Transverse colon (tissue), 4 donors: ENCODE measurements around the gene TIMP3. TPM values are rescaled to one million over a fixed set of nuclear protein-coding genes. Genes with fewer than 3 reads are reported as not detected.

Source experiments
- DNase-seq: peaks from one replicate; pipeline ENCODE4 v3.0.0-alpha.2; 2019
- H3K27ac ChIP-seq, 4 donors: fragments of 200-600 bp; sonication (generic); 2 replicates each; pipeline ENCODE4 v1.5.1; 2016 to 2018; ENCODE audit warnings: inconsistent platforms in 4 of 4
- H3K27me3 ChIP-seq: fragments of 200-600 bp; sonication (generic); 2 replicates; pipeline ENCODE4 v1.5.1; 2017; ENCODE audit warnings: inconsistent platforms
- H3K36me3 ChIP-seq, 4 donors: fragments of 200-600 bp; sonication (generic); 2 replicates each; pipeline ENCODE4 v1.5.1; 2017 to 2019; ENCODE audit warnings: inconsistent platforms in 4 of 4
- H3K4me1 ChIP-seq, 4 donors: fragments of 200-600 bp; sonication (generic); 2 replicates each; pipeline ENCODE4 v1.5.1; 2017 to 2020; ENCODE audit warnings: inconsistent platforms in 4 of 4
- H3K4me3 ChIP-seq, 4 donors: fragments of 200-600 bp; sonication (generic); 1 replicate in 1 of 4; 2 replicates in 3 of 4; pipeline versions ENCODE4 v1.5.1 to v1.6.1; 2017 to 2019; ENCODE audit warnings: inconsistent platforms in 4 of 4
- H3K9me3 ChIP-seq, 2 donors: fragments of 200-600 bp; sonication (generic); 2 replicates each; pipeline ENCODE4 v1.5.1; 2017 to 2019; ENCODE audit warnings: inconsistent platforms in 2 of 2
- EP300 ChIP-seq: sonication (generic); formaldehyde crosslinking; IDR thresholded peaks from one replicate; pipeline ENCODE4 v1.6.1; 2017; ENCODE audit warnings: antibody characterized with exemption, low read depth
- POLR2A ChIP-seq: fragments of 450-650 bp; IDR thresholded peaks from one replicate; pipeline ENCODE4 v1.6.1; 2016; ENCODE audit warnings: antibody characterized with exemption, mild to moderate bottlenecking, moderate library complexity
- POLR2AphosphoS5 ChIP-seq, 3 donors: sonication (generic); formaldehyde crosslinking; IDR thresholded peaks; one replicate each; pipeline ENCODE4 v1.6.1; 2016; ENCODE audit warnings: antibody characterized with exemption in 3 of 3
- WGBS, 2 donors: methylation state at CpG; one replicate each; pipeline ENCODE4 v1.1.5; 2018; ENCODE audit warnings: low coverage in 1 of 2; 5-methylcytosine and 5-hydroxymethylcytosine counted together
- in situ Hi-C, 4 donors: fragments of 200-750 bp; cut with MboI; loops; one replicate each; pipeline versions ENCODE4 v1.15.0 to v1.15.1; 2017; ENCODE audit warnings: low sequenced_read_pairs in 3 of 4, low pct_ligation_motif_present in 1 of 4, low pct_unique_long_range_greater_than_20kb in 1 of 4
- intact Hi-C: fragments of 100-400 bp; cut with DNase I; formaldehyde crosslinking; loops from one replicate; pipeline ENCODE4 v1.15.1; 2023; ENCODE audit warnings: low total_unique reads
- total RNA-seq, 4 donors: library from RNA; depleted of rRNA; stranded (reverse); fragments of >200 nt; gene quantifications; one replicate each; pipeline ENCODE4 v1.1.0, GENCODE V29; 2016
- TF ChIP-seq, protein P1 (sequence below), 5 experiments: fragments of 200-600 bp in 3 of 5; fragments of 450-650 bp in 2 of 5; sonication (generic) in 3 of 5; IDR thresholded peaks; 1 replicate in 2 of 5; 2 replicates in 3 of 5; pipeline ENCODE4 v1.5.1; 2016 to 2017; ENCODE audit warnings: antibody characterized with exemption in 5 of 5, inconsistent platforms in 3 of 5, mild to moderate bottlenecking in 2 of 5, moderate library complexity in 1 of 5

TIMP3 gene
- total RNA-seq, 4 donors from 2014 or later, result 49.7 to 158 (median 62.4) TPM

DNA sequence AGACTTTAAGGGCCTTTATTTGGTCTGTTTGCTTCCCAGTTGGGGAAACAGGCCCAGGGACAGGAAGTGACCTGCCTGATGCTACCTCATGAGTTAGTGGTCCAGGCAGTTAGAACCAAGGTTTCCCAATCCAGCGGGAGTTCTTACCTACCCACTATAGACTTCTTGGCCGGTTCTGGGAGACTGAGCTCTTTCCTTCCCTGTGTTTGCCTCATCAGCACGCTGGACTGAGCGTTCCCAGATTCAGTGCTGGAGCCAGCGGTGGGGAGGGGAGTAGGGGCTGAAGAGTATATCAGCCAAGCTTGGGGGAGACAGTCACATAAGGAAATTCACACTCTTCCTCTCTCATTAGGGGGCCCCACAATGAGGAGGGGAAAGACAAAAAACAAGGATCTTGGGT, 27.1 kb downstream of the TIMP3 start:
- no peak for TF ChIP-seq POLR2A
- no peak for TF ChIP-seq POLR2AphosphoS5 (IDR thresholded peaks at IDR 0.05)
- no peak for TF ChIP-seq EP300
- TF ChIP-seq, protein P1, sequence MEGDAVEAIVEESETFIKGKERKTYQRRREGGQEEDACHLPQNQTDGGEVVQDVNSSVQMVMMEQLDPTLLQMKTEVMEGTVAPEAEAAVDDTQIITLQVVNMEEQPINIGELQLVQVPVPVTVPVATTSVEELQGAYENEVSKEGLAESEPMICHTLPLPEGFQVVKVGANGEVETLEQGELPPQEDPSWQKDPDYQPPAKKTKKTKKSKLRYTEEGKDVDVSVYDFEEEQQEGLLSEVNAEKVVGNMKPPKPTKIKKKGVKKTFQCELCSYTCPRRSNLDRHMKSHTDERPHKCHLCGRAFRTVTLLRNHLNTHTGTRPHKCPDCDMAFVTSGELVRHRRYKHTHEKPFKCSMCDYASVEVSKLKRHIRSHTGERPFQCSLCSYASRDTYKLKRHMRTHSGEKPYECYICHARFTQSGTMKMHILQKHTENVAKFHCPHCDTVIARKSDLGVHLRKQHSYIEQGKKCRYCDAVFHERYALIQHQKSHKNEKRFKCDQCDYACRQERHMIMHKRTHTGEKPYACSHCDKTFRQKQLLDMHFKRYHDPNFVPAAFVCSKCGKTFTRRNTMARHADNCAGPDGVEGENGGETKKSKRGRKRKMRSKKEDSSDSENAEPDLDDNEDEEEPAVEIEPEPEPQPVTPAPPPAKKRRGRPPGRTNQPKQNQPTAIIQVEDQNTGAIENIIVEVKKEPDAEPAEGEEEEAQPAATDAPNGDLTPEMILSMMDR (IDR thresholded peaks at IDR 0.05), result no peak
- DNase-seq, result no peak
- Histone ChIP-seq H3K9me3 (no peaks in the 10 kb centered on the region), H3K27me3 (no peaks in the 10 kb centered on the region), H3K4me1 (peaks cover 4 to 42% (median 13%) of the 10 kb centered on the region in 4 donors), H3K36me3 (no peaks in the 10 kb centered on the region), H3K27ac (peak overlapping the region in 3 of 4 donors; percentile 18 to 55 (median 46)), H3K4me3 (no peak overlapping the region)
- in situ Hi-C loops (no loop called here), intact Hi-C loops (no loop called here)
- WGBS, 2 donors, result 85% methylated on average over 5 of the region's 5 CpGs; no CpG with 5 or more reads in 1 of the 2 donors

DNA sequence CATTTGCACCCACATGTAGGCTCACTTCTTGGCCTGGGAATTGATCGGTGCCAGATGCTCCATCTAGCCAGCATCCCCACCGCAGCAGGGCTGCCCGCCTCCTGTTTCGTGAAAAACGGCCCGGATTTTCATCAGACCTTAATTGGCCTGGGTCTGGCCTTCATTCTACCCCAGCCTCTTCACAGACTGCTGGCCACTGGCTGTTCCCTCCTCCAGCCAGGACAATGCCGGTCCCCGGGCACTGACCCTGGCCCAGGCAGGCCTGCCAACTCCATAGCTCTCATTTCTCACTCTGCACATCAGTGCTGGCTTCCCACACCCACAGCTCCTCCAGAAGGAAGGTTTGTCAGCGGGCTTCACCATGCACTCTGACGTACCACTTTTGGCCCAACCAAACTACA, 27.9 kb downstream of the TIMP3 start:
- intact Hi-C loops, result no loop called here
- TF ChIP-seq, protein P1 (IDR thresholded peaks at IDR 0.05), result no peak
- TF ChIP-seq POLR2AphosphoS5 (IDR thresholded peaks at IDR 0.05) (no peak), EP300 (no peak), POLR2A (no peak)
- Histone ChIP-seq H3K27me3 (no peaks in the 10 kb centered on the region), H3K9me3 (no peaks in the 10 kb centered on the region), H3K36me3 (no peaks in the 10 kb centered on the region), H3K4me3 (no peak overlapping the region), H3K4me1 (peaks cover 4 to 42% (median 13%) of the 10 kb centered on the region in 4 donors), H3K27ac (peak overlapping the region in 2 of 4 donors; percentile 1 to 46)
- 85% methylated on average over 10 of the region's 10 CpGs; no CpG with 5 or more reads in 1 of the 2 donors for WGBS, 2 donors
- DNase-seq, result no peak
- in situ Hi-C loops, result no loop called here

DNA sequence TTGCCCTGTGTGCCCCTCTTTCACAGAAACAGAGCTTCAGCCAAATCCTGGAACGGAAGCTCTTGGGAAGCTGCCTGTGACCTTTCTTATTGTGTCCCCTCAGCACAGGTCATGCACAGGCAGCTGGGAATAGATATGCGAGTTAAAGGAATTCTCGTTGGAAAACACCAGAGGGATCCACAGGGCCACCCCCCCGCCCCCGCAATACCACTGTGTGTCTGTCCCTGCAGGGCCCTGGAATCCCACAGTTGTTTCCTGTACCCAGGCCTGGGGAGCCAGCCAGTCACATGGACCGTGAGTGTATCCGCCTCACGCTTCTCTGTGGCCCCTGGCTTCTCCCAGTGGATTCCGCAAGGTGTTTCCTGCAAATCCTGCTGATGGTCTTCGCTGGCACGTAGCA, 29.0 kb downstream of the TIMP3 start:
- intact Hi-C loops (no loop called here), in situ Hi-C loops (no loop called here)
- no peak for DNase-seq
- WGBS, 2 donors, result 67 to 69% methylated on average over 3 to 11 of the region's 11 CpGs
- peak overlapping the region in 2 of 4 donors; percentile 44 to 46 for H3K27ac ChIP-seq
- no peak for TF ChIP-seq POLR2A
- TF ChIP-seq POLR2AphosphoS5 (IDR thresholded peaks at IDR 0.05), result no peak
- TF ChIP-seq EP300, result no peak
- TF ChIP-seq, protein P1 (IDR thresholded peaks at IDR 0.05), result no peak
- H3K36me3 ChIP-seq, result no peaks in the 10 kb centered on the region
- no peak overlapping the region for H3K4me3 ChIP-seq
- H3K4me1 ChIP-seq, result peaks cover 4 to 38% (median 11%) of the 10 kb centered on the region in 4 donors
- H3K27me3 ChIP-seq, result no peaks in the 10 kb centered on the region
- no peaks in the 10 kb centered on the region for H3K9me3 ChIP-seq

DNA sequence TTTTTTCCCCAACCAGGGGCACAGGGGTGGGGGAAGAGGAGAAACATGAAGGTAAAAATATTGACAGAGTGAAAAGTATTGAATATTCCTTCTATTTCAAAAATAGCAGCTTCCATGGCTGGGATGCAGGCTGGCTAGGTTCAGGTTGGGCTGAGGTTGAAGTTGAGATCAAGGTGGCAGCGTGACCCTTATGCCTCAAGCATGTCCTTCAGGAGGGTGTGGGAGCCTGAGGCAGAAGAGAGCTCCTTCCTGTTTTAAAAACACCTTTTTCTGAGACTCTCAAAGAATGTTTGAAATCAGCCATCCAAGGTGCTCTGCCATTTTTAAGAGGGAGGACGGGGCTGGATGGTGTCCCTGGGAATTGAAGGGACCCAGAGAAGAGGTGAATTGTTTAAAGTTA, 29.5 kb downstream of the TIMP3 start:
- H3K4me1 ChIP-seq, result peaks cover 4 to 37% (median 11%) of the 10 kb centered on the region in 4 donors
- TF ChIP-seq, protein P1 (IDR thresholded peaks at IDR 0.05), result no peak
- TF ChIP-seq POLR2AphosphoS5 (IDR thresholded peaks at IDR 0.05) (no peak), POLR2A (no peak), EP300 (no peak)
- 66 to 70% methylated on average over 2 of the region's 2 CpGs for WGBS, 2 donors
- no peaks in the 10 kb centered on the region for H3K9me3 ChIP-seq
- H3K27ac ChIP-seq, result peak overlapping the region in 3 of 4 donors; percentile 17 to 46 (median 40)
- no peak for DNase-seq
- no peaks in the 10 kb centered on the region for H3K36me3 ChIP-seq
- intact Hi-C loops (no loop called here), in situ Hi-C loops (no loop called here)
- H3K27me3 ChIP-seq, result no peaks in the 10 kb centered on the region
- no peak overlapping the region for H3K4me3 ChIP-seq
